Measurements from ENCODE around the gene CYP21A2.

DNA sequence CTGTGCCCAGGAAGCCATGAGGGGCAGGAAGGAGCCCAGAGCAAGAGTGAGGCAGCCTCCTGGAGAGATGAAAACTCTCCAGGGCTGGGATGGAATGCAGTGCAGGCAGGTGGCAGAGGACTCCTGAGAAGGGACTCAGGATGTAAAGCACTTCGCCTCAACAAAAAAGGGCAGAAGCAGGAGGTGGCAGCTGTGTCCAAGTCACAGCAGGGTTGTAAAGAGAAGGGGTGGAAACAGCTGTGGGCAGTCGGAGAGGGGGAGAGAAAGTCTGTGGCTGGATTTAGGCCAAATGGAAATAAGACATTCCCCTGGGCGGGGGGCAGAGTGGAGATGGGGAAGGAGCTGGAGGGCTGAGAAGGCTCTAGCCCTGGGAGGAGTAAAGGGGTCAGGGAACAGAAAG lies 34.9 kb downstream of the CYP21A2 start:
- TF ChIP-seq POLR2AphosphoS5 (IDR thresholded peaks at IDR 0.05; ENCODE audit: low read depth, low read length) (no peak), MAFK (IDR thresholded peaks at IDR 0.05; ENCODE audit: low read depth, low read length) (no peak), RAD21 (IDR thresholded peaks at IDR 0.05 in 1 of 2, conservative IDR thresholded peaks at IDR 0.05 in 1 of 2; ENCODE audit: low read depth in 2 of 2, low read length in 2 of 2) (no peak), SRF (IDR thresholded peaks at IDR 0.05; ENCODE audit: low read depth, low read length) (no peak)
- TF ChIP-seq, protein P1, sequence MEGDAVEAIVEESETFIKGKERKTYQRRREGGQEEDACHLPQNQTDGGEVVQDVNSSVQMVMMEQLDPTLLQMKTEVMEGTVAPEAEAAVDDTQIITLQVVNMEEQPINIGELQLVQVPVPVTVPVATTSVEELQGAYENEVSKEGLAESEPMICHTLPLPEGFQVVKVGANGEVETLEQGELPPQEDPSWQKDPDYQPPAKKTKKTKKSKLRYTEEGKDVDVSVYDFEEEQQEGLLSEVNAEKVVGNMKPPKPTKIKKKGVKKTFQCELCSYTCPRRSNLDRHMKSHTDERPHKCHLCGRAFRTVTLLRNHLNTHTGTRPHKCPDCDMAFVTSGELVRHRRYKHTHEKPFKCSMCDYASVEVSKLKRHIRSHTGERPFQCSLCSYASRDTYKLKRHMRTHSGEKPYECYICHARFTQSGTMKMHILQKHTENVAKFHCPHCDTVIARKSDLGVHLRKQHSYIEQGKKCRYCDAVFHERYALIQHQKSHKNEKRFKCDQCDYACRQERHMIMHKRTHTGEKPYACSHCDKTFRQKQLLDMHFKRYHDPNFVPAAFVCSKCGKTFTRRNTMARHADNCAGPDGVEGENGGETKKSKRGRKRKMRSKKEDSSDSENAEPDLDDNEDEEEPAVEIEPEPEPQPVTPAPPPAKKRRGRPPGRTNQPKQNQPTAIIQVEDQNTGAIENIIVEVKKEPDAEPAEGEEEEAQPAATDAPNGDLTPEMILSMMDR (IDR thresholded peaks at IDR 0.05; ENCODE audit: control extremely low read depth in 1 of 3, insufficient read depth in 1 of 3, low read depth in 1 of 3, low read length in 3 of 3) = no peak
- TF ChIP-seq, protein P2, sequence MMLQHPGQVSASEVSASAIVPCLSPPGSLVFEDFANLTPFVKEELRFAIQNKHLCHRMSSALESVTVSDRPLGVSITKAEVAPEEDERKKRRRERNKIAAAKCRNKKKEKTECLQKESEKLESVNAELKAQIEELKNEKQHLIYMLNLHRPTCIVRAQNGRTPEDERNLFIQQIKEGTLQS (IDR thresholded peaks at IDR 0.05; ENCODE audit: insufficient read depth, low read depth, low read length) = no peak
- TF ChIP-seq, protein P3, sequence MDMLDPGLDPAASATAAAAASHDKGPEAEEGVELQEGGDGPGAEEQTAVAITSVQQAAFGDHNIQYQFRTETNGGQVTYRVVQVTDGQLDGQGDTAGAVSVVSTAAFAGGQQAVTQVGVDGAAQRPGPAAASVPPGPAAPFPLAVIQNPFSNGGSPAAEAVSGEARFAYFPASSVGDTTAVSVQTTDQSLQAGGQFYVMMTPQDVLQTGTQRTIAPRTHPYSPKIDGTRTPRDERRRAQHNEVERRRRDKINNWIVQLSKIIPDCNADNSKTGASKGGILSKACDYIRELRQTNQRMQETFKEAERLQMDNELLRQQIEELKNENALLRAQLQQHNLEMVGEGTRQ (IDR thresholded peaks at IDR 0.05; ENCODE audit: low read length) = no peak
